Measurements from ENCODE around the gene IGDCC3.

GRCh38 chr15:65423150-65423975, 45.6 kb upstream of the IGDCC3 start:
- TF ChIP-seq CTCF (IDR thresholded peaks at IDR 0.05) (no peak), ZFX (IDR thresholded peaks at IDR 0.05; ENCODE audit: borderline replicate concordance) (no peak)

Data from 22Rv1 (cell line).